ACC112 (cell line): Measurements from ENCODE around the gene PDILT.
"Not testable (repeated sequence)": the region's sequence is repeated elsewhere in the genome, so short reads cannot be mapped to it uniquely, and the experiment has no call there.

ENCODE experiments used
- H2AFZ ChIP-seq: fragments of 200-600 bp; sonication (generic); one replicate; pipeline ENCODE4 v1.6.0; 2017; ENCODE audit warnings: antibody characterized with exemption, low read length; ENCODE audit not compliant: unreplicated experiment
- H3K27ac ChIP-seq: fragments of 200-600 bp; sonication (generic); 2 replicates; pipeline ENCODE4 v1.5.1; 2014; ENCODE audit warnings: low read depth, mild to moderate bottlenecking, antibody characterized with exemption, low read length, moderate library complexity
- H3K27me3 ChIP-seq: fragments of 200-600 bp; sonication (generic); 2 replicates; pipeline ENCODE4 v1.6.1; 2014; ENCODE audit warnings: mild to moderate bottlenecking, antibody characterized with exemption, low read length, moderate library complexity, mixed read lengths; ENCODE audit not compliant: insufficient read depth
- H3K36me3 ChIP-seq: fragments of 200-600 bp; sonication (generic); 2 replicates; pipeline ENCODE4 v1.6.1; 2016; ENCODE audit warnings: mild to moderate bottlenecking, antibody characterized with exemption, low read length, moderate library complexity, mixed read lengths; ENCODE audit not compliant: insufficient read depth
- H3K4me1 ChIP-seq: fragments of 200-600 bp; sonication (generic); one replicate; pipeline ENCODE4 v1.6.1; 2016; ENCODE audit warnings: low read length, mixed read lengths; ENCODE audit not compliant: insufficient read depth, unreplicated experiment, control insufficient read depth
- H3K4me3 ChIP-seq: fragments of 200-600 bp; sonication (generic); 2 replicates; pipeline ENCODE4 v1.5.1; 2014; ENCODE audit warnings: mild to moderate bottlenecking, low read depth, low read length
- H3K79me2 ChIP-seq: fragments of 200-600 bp; sonication (generic); one replicate; pipeline ENCODE4 v1.6.0; 2016; ENCODE audit warnings: low read length; ENCODE audit not compliant: control insufficient read depth, unreplicated experiment, insufficient read depth

Gene PDILT

GRCh38 chr16:20321051-20321450, 83.5 kb downstream of the PDILT start:
- H3K4me3 ChIP-seq, H2AFZ ChIP-seq, H3K27ac ChIP-seq, H3K79me2 ChIP-seq, H3K27me3 ChIP-seq, H3K4me1 ChIP-seq, H3K36me3 ChIP-seq: not testable (repeated sequence)

- no peaks in the 10 kb centered on the region for H3K27me3 ChIP-seq
- H3K4me3 ChIP-seq, result no peak overlapping the region
- no peaks in the 10 kb centered on the region for H3K36me3 ChIP-seq
- no peaks in the 10 kb centered on the region for H3K4me1 ChIP-seq
- no peak overlapping the region for H2AFZ ChIP-seq
- H3K27ac ChIP-seq, result no peak overlapping the region
- H3K79me2 ChIP-seq, result no peaks in the 10 kb centered on the region
Observed at GRCh38 chr16:20320592-20320991, 83.9 kb downstream of the PDILT start.

GRCh38 chr16:20320178-20320577, 84.4 kb downstream of the PDILT start:
- Histone ChIP-seq H3K27ac (no peak overlapping the region), H3K27me3 (no peaks in the 10 kb centered on the region), H2AFZ (no peak overlapping the region), H3K79me2 (no peaks in the 10 kb centered on the region), H3K36me3 (no peaks in the 10 kb centered on the region), H3K4me3 (no peak overlapping the region), H3K4me1 (no peaks in the 10 kb centered on the region)

GRCh38 chr16:20319406-20319805, 85.1 kb downstream of the PDILT start:
- Histone ChIP-seq H2AFZ (no peak overlapping the region), H3K36me3 (no peaks in the 10 kb centered on the region), H3K27ac (no peak overlapping the region), H3K4me3 (no peak overlapping the region), H3K4me1 (no peaks in the 10 kb centered on the region), H3K27me3 (no peaks in the 10 kb centered on the region), H3K79me2 (no peaks in the 10 kb centered on the region)

- H3K79me2 ChIP-seq, result no peaks in the 10 kb centered on the region
- H3K36me3 ChIP-seq, result no peaks in the 10 kb centered on the region
- no peaks in the 10 kb centered on the region for H3K27me3 ChIP-seq
- H3K4me3 ChIP-seq, result no peak overlapping the region
- H3K4me1 ChIP-seq, result no peaks in the 10 kb centered on the region
- no peak overlapping the region for H2AFZ ChIP-seq
- no peak overlapping the region for H3K27ac ChIP-seq
Observed at GRCh38 chr16:20318437-20318836, 86.1 kb downstream of the PDILT start.

- Histone ChIP-seq H3K27ac (no peak overlapping the region), H3K4me1 (no peaks in the 10 kb centered on the region), H3K79me2 (no peaks in the 10 kb centered on the region), H3K36me3 (no peaks in the 10 kb centered on the region), H3K27me3 (no peaks in the 10 kb centered on the region), H3K4me3 (no peak overlapping the region), H2AFZ (no peak overlapping the region)
Observed at GRCh38 chr16:20318006-20318405, 86.5 kb downstream of the PDILT start.

GRCh38 chr16:20317117-20317516, 87.4 kb downstream of the PDILT start:
- Histone ChIP-seq H3K4me1 (no peaks in the 10 kb centered on the region), H3K79me2 (no peaks in the 10 kb centered on the region), H2AFZ (no peak overlapping the region), H3K4me3 (no peak overlapping the region), H3K36me3 (no peaks in the 10 kb centered on the region), H3K27ac (no peak overlapping the region), H3K27me3 (no peaks in the 10 kb centered on the region)

GRCh38 chr16:20316715-20317114, 87.8 kb downstream of the PDILT start:
- Histone ChIP-seq H3K79me2 (no peaks in the 10 kb centered on the region), H3K27me3 (no peaks in the 10 kb centered on the region), H3K4me3 (no peak overlapping the region), H3K27ac (no peak overlapping the region), H3K4me1 (no peaks in the 10 kb centered on the region), H2AFZ (no peak overlapping the region), H3K36me3 (no peaks in the 10 kb centered on the region)

- Histone ChIP-seq H3K4me1 (no peaks in the 10 kb centered on the region), H3K4me3 (no peak overlapping the region), H3K27me3 (no peaks in the 10 kb centered on the region), H3K36me3 (no peaks in the 10 kb centered on the region), H3K27ac (no peak overlapping the region), H2AFZ (no peak overlapping the region), H3K79me2 (no peaks in the 10 kb centered on the region)
Observed at GRCh38 chr16:20315764-20316163, 88.8 kb downstream of the PDILT start.

- no peaks in the 10 kb centered on the region for H3K36me3 ChIP-seq
- H3K79me2 ChIP-seq, result no peaks in the 10 kb centered on the region
- H3K27ac ChIP-seq, result no peak overlapping the region
- no peak overlapping the region for H2AFZ ChIP-seq
- no peaks in the 10 kb centered on the region for H3K27me3 ChIP-seq
- H3K4me1 ChIP-seq, result no peaks in the 10 kb centered on the region
- no peak overlapping the region for H3K4me3 ChIP-seq
Observed at GRCh38 chr16:20314575-20314974, 90.0 kb downstream of the PDILT start.

GRCh38 chr16:20313741-20314140, 90.8 kb downstream of the PDILT start:
- no peaks in the 10 kb centered on the region for H3K27me3 ChIP-seq
- no peak overlapping the region for H3K4me3 ChIP-seq

More at GRCh38 chr16:20313741-20314140, 90.8 kb downstream of the PDILT start:
- Histone ChIP-seq H2AFZ (no peak overlapping the region), H3K79me2 (no peaks in the 10 kb centered on the region), H3K36me3 (no peaks in the 10 kb centered on the region), H3K4me1 (no peaks in the 10 kb centered on the region), H3K27ac (no peak overlapping the region)
